ENCODE data around the gene FAM98A.

FAM98A gene

DNA sequence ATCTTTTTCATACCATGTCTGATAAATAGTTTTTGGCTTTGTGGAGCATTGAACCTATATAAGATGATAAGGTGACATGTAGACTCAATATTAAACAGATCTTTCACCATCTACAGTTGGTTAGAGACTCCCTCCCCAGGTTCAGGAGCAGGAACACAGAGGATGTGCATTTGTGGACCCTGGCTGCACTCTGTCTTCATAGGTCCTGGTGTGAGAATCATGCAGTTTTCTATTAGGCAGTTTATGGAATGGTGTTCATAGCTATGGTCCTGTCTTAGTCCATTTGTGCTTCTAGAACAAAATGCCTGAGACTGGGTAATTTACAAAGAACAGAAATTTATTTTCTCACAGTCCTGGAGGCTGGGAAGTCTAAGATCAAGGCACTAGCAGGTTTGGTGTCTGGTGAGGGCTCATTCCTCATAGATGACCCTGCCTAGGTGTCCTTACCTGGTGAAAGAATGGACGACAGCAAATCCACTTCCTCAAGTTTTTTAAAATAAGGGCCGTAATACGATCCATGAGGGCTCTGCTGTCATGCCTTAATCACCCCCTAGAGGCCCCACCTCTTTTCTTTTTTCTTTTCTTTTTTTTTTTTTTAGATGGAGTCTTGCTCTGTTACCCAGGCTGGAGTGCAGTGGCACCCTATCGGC, 35.3 kb upstream of the FAM98A start:
- Histone ChIP-seq H3K9me3 (ENCODE audit: control insufficient read depth, low read length) (no peaks in the 10 kb centered on the region), H3K4me1 (peaks cover 47% of the 10 kb centered on the region), H3K4me3 (ENCODE audit: low read depth, low read length) (no peak overlapping the region), H3K27me3 (ENCODE audit: control insufficient read depth, insufficient read depth, low read length) (no peaks in the 10 kb centered on the region), H3K36me3 (ENCODE audit: control insufficient read depth, insufficient read depth, low read length) (no peaks in the 10 kb centered on the region), H3K27ac (peak overlapping the region; percentile 97), H3K4me2 (ENCODE audit: low read length) (no peak overlapping the region), H2AFZ (peak overlapping the region; percentile 28), H3K9ac (no peak overlapping the region), H3K79me2 (peaks cover under 1% of the 10 kb centered on the region)
- TF ChIP-seq, protein P1, sequence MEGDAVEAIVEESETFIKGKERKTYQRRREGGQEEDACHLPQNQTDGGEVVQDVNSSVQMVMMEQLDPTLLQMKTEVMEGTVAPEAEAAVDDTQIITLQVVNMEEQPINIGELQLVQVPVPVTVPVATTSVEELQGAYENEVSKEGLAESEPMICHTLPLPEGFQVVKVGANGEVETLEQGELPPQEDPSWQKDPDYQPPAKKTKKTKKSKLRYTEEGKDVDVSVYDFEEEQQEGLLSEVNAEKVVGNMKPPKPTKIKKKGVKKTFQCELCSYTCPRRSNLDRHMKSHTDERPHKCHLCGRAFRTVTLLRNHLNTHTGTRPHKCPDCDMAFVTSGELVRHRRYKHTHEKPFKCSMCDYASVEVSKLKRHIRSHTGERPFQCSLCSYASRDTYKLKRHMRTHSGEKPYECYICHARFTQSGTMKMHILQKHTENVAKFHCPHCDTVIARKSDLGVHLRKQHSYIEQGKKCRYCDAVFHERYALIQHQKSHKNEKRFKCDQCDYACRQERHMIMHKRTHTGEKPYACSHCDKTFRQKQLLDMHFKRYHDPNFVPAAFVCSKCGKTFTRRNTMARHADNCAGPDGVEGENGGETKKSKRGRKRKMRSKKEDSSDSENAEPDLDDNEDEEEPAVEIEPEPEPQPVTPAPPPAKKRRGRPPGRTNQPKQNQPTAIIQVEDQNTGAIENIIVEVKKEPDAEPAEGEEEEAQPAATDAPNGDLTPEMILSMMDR (IDR thresholded peaks at IDR 0.05) = peak; percentile 30

DNA sequence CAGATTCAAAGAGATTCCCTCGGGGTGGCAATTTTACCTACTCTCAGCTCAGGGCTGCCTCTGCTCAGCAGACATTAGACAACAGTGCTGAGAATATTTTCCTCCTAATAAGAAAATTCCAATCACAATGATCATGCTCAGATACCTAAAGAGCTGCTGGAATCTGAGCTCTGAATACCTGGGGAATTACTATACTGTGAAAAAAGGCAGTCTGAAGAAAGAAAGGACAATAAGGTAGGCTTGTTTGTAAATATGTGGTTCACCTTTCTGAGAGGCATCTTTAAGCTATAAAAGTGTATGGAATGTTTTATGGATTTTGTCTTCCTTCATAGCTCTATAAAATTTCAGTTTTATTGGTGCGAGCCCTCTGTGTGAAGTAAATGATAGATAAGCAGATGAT, 34.2 kb upstream of the FAM98A start:
- H3K4me3 ChIP-seq (ENCODE audit: low read depth, low read length) = no peak overlapping the region
- H3K4me1 ChIP-seq = peaks cover 49% of the 10 kb centered on the region
- no peaks in the 10 kb centered on the region for H3K36me3 ChIP-seq (ENCODE audit: control insufficient read depth, insufficient read depth, low read length)
- TF ChIP-seq, protein P1 (IDR thresholded peaks at IDR 0.05) = no peak
- H3K27me3 ChIP-seq (ENCODE audit: control insufficient read depth, insufficient read depth, low read length) = no peaks in the 10 kb centered on the region
- H3K27ac ChIP-seq = peak overlapping the region; percentile 97
- peak overlapping the region; percentile 50 for H2AFZ ChIP-seq
- no peaks in the 10 kb centered on the region for H3K9me3 ChIP-seq (ENCODE audit: control insufficient read depth, low read length)
- H3K79me2 ChIP-seq = peaks cover 3% of the 10 kb centered on the region
- no peak overlapping the region for H3K4me2 ChIP-seq (ENCODE audit: low read length)
- H3K9ac ChIP-seq = no peak overlapping the region

DNA sequence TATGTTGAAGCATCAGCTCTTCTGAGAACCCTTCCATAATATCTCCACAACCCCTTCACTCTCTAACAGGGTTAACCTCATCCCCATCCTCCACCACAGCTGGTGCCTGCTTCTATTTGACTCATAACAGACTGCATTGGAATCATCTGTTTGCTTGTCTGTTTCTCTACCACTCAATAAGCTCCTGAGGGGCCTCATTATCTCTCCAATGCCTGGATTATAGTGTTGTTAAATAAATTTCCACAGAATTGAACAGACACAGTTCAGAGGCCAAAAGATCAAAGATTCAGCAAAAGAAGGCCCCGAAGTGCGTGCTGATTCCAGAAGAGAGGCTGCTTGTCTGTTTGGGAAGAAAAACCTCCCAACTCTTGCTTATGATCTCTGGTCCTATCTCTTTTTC, 33.7 kb upstream of the FAM98A start:
- Histone ChIP-seq H2AFZ (peak overlapping the region; percentile 50), H3K9me3 (ENCODE audit: control insufficient read depth, low read length) (no peaks in the 10 kb centered on the region), H3K27ac (peak overlapping the region; percentile 97), H3K27me3 (ENCODE audit: control insufficient read depth, insufficient read depth, low read length) (no peaks in the 10 kb centered on the region), H3K4me3 (ENCODE audit: low read depth, low read length) (no peak overlapping the region), H3K79me2 (peaks cover 3% of the 10 kb centered on the region), H3K9ac (no peak overlapping the region), H3K4me1 (peaks cover 49% of the 10 kb centered on the region), H3K4me2 (ENCODE audit: low read length) (no peak overlapping the region), H3K36me3 (ENCODE audit: control insufficient read depth, insufficient read depth, low read length) (no peaks in the 10 kb centered on the region)
- TF ChIP-seq, protein P1 (IDR thresholded peaks at IDR 0.05) = no peak

DNA sequence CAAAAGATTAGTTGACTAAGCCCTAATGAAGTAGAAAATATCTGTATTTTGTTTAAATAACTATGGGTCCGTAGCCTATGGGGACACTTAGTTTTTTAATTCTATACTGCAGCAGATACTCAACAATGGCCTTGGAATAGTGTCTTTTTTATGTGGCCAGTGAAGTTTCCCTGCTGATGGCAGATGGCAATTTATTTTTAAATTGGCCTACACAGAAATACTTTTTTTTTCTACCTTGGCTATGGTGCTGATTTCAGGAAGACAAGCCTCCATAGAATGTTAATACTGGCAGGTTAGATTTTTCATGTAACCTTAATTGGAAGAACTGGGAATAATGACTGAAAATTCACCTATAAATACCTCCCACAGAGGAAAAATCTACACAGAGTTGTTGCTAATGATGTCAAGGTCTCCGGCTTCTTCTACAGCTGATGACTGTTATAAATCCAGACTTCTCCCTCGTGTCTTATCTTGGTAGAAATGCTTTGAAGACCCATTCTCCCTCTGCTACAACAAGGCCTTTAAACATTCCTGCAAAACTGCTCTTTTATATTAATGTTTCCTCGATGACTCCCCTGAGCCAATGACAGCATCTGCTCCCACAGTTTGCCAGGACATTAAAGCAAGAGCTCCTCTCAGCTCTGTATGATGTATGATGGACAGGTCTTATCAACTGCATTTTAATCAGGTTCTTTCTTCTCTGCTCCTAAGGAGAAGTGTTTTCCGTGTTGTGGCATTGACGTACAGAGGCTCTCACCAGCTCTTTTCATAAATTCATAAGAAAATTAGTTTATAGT, 29.1 kb upstream of the FAM98A start:
- peaks cover 3% of the 10 kb centered on the region for H3K79me2 ChIP-seq

More for the DNA sequence above, 29.1 kb upstream of the FAM98A start:
- H3K4me3 ChIP-seq (ENCODE audit: low read depth, low read length) = no peak overlapping the region
- H2AFZ ChIP-seq = peak overlapping the region; percentile 23
- H3K4me1 ChIP-seq = peaks cover 24% of the 10 kb centered on the region
- TF ChIP-seq, protein P1 (IDR thresholded peaks at IDR 0.05) = no peak
- H3K4me2 ChIP-seq (ENCODE audit: low read length) = no peak overlapping the region
- peak overlapping the region; percentile 2 for H3K27ac ChIP-seq
- H3K9me3 ChIP-seq (ENCODE audit: control insufficient read depth, low read length) = no peaks in the 10 kb centered on the region
- no peaks in the 10 kb centered on the region for H3K36me3 ChIP-seq (ENCODE audit: control insufficient read depth, insufficient read depth, low read length)
- no peak overlapping the region for H3K9ac ChIP-seq
- H3K27me3 ChIP-seq (ENCODE audit: control insufficient read depth, insufficient read depth, low read length) = no peaks in the 10 kb centered on the region

Data from parathyroid adenoma (tissue), 2 donors.